A673 (cell line): ENCODE data around the gene AOX1. TPM values are rescaled to one million over a fixed set of nuclear protein-coding genes. Genes with fewer than 3 reads are reported as not detected.
"Not testable (repeated sequence)": the region's sequence is repeated elsewhere in the genome, so short reads cannot be mapped to it uniquely, and the experiment has no call there.

ENCODE experiments used
- Bru-seq: library from RNA; stranded (reverse); fragments of 400-500 nt; gene quantifications from one replicate; lab custom pipeline; 2021; lab: Mats Ljungman, UMichigan
- BruChase-seq, 2 experiments: library from RNA; stranded (reverse); fragments of 400-500 nt; gene quantifications; one replicate each; lab custom pipeline; 2021; lab: Mats Ljungman, UMichigan
- BruUV-seq: library from RNA; stranded (reverse); fragments of 400-500 nt; replicated peaks from 2 replicates; lab custom pipeline; 2021; lab: Mats Ljungman, UMichigan
- CTCF ChIA-PET: fragments of 300-600 bp; sonication (Branson Sonifier 250); formaldehyde crosslinking; loops from one replicate; lab custom pipeline; 2022; ENCODE audit warnings: antibody characterized with exemption; lab: Charles Lee
- POLR2A ChIA-PET: fragments of 300-600 bp; sonication (Branson Sonifier 250); formaldehyde crosslinking; loops from one replicate; lab custom pipeline; 2022; ENCODE audit warnings: antibody characterized with exemption; ENCODE audit not compliant: low non-redundant PET; lab: Charles Lee
- DNase-seq: peaks from one replicate; pipeline ENCODE4 v3.0.0-alpha.2; 2015; ENCODE audit warnings: low spot score
- H3K27ac ChIP-seq: fragments of 200-600 bp; sonication (generic); 2 replicates; pipeline ENCODE4 v1.5.1; 2016; ENCODE audit warnings: mixed run types, low read depth, mild to moderate bottlenecking, mixed read lengths, antibody characterized with exemption, low read length; ENCODE audit not compliant: poor library complexity, severe bottlenecking
- H3K27me3 ChIP-seq: fragments of 200-600 bp; sonication (generic); replicated peaks from 2 replicates; pipeline ENCODE4 v1.6.1; 2017; ENCODE audit warnings: mixed run types, low read depth, mild to moderate bottlenecking, mixed read lengths, antibody characterized with exemption, low read length; ENCODE audit not compliant: insufficient read depth, poor library complexity
- H3K36me3 ChIP-seq: fragments of 200-600 bp; sonication (generic); 2 replicates; pipeline ENCODE4 v1.6.1; 2016; ENCODE audit warnings: mixed run types, mild to moderate bottlenecking, mixed read lengths, antibody characterized with exemption, low read length; ENCODE audit not compliant: insufficient read depth, poor library complexity, severe bottlenecking
- H3K4me1 ChIP-seq: fragments of 200-600 bp; sonication (generic); 2 replicates; pipeline ENCODE4 v1.6.1; 2017; ENCODE audit warnings: mixed run types, mild to moderate bottlenecking, mixed read lengths, antibody characterized with exemption, low read length; ENCODE audit not compliant: insufficient read depth, poor library complexity, severe bottlenecking
- H3K4me3 ChIP-seq: fragments of 200-600 bp; sonication (generic); 2 replicates; pipeline ENCODE4 v1.5.1; 2016; ENCODE audit warnings: low read depth, mixed run types, mild to moderate bottlenecking, mixed read lengths, low read length; ENCODE audit not compliant: poor library complexity, severe bottlenecking
- H3K9me3 ChIP-seq: fragments of 200-600 bp; sonication (generic); 2 replicates; pipeline ENCODE4 v1.6.1; 2016; ENCODE audit warnings: mixed run types, low read depth, mild to moderate bottlenecking, mixed read lengths, antibody characterized with exemption, low read length; ENCODE audit not compliant: poor library complexity, severe bottlenecking
- EZH2 ChIP-seq: fragments of 200-600 bp; sonication (generic); IDR thresholded peaks from 2 replicates; pipeline ENCODE4 v1.6.1; 2017; ENCODE audit warnings: borderline replicate concordance, low read depth, mild to moderate bottlenecking, mixed read lengths, antibody characterized with exemption, low read length; ENCODE audit not compliant: poor library complexity, severe bottlenecking
- intact Hi-C: fragments of 100-400 bp; cut with micrococcal nuclease; formaldehyde crosslinking; loops from one replicate; pipeline ENCODE4 v1.10.0; 2022; ENCODE audit not compliant: unreplicated experiment
- long read RNA-seq: library from polyadenylated mRNA; stranded (forward); transcript quantifications from one replicate; pipeline ENCODE4 v2.0.0, GENCODE V29; 2022
- total RNA-seq: library from RNA; stranded (reverse); gene quantifications from 2 replicates; pipeline ENCODE4 v1.2.3, GENCODE V29; 2021
- TF ChIP-seq, protein P1 (sequence below): fragments of 300-800, 200-600 bp; sonication (generic); conservative IDR thresholded peaks from 2 replicates; pipeline ENCODE4 v1.5.1; 2017; ENCODE audit warnings: low read depth, mild to moderate bottlenecking, antibody characterized with exemption, low read length, moderate library complexity, mixed read lengths

AOX1 gene
- total RNA-seq (2.4 and 3.1 TPM in 2 replicates), Bru-seq, nascent RNA (percentile 36 among the genes with signal in this experiment), BruChase-seq, experiment 1, labeled RNA remaining after a 2-hour chase (percentile 31 among the genes with signal in this experiment), BruChase-seq, experiment 2, labeled RNA remaining after a 6-hour chase (percentile 34 among the genes with signal in this experiment)
- long read RNA-seq, full-length matches to known transcripts: 2 of 5 reads
- long read RNA-seq, partial matches to known transcripts: 2 of 5 reads
- long read RNA-seq, other reads (novel, unspliced or antisense): 1 of 5 reads

DNA sequence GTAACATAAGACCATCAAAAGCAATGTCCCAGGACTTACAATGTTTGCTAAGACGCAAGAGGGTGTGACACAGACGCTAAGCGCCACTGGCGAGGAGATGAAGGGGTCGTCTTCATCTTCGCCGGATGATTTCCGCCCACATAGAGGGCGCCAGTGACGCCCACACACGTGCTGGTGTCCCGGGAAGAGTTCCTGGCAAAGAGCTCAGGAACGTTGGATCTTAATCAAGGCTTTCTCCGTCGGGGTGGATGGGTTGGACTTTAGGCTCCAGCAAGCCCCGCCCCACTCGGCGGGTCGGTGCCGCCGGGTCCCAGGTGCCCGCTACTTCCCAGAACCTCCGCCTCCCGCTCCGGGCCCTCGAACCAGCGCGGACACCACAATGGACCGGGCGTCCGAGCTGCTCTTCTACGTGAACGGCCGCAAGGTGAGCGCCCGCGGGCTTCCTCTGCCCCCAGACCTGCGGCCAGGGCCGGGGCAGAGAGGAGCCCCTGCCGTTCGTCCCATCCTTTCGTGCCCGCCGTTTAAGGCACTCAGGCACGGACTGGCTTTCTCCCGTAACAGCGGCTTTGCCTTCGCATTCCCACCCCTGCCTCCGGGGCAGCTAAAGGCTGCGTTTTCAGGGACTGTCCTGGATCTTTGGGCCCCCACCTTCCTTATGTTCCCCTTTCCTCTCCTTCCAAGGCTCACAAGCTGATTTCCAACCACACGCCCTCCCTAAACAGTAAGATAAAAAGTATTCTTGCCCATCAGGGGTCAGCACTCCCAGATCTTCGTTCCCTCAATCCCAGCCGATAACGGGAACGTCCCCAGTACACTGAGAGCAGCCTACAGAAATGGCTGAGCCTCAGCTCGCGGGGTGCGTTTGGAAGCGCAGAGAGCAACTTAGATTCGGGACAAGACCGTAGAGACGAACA is at the start of gene AOX1:
AOX1 (plus strand) TSS at position 285 of the 914 bp plus-strand sequence; CDS start at position 380, 95 bp downstream.
- no peak for TF ChIP-seq EZH2
- TF ChIP-seq, protein P1, sequence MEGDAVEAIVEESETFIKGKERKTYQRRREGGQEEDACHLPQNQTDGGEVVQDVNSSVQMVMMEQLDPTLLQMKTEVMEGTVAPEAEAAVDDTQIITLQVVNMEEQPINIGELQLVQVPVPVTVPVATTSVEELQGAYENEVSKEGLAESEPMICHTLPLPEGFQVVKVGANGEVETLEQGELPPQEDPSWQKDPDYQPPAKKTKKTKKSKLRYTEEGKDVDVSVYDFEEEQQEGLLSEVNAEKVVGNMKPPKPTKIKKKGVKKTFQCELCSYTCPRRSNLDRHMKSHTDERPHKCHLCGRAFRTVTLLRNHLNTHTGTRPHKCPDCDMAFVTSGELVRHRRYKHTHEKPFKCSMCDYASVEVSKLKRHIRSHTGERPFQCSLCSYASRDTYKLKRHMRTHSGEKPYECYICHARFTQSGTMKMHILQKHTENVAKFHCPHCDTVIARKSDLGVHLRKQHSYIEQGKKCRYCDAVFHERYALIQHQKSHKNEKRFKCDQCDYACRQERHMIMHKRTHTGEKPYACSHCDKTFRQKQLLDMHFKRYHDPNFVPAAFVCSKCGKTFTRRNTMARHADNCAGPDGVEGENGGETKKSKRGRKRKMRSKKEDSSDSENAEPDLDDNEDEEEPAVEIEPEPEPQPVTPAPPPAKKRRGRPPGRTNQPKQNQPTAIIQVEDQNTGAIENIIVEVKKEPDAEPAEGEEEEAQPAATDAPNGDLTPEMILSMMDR: peak; percentile 35; the same call in 1 of the 2 replicates
- DNase-seq: peak; percentile 68
- H3K4me3 ChIP-seq: peak within 1 kb of the TSS; percentile 43
- H3K9me3 ChIP-seq: no peaks in the 10 kb centered on the region
- no peaks in the 10 kb centered on the region for H3K36me3 ChIP-seq
- no TSS peak for BruUV-seq
- intact Hi-C loops: no loop called here
- ChIA-PET POLR2A (no interaction called here), CTCF (interaction anchor here (1.2 kb wide), 1 partner anchor 150 kb away, joined by 4 read pairs; no protein-coding TSS in a partner anchor)
- H3K27ac ChIP-seq: no peak within 1 kb of the TSS
- H3K27me3 ChIP-seq: no peaks in the 10 kb centered on the region
- H3K4me1 ChIP-seq: no peaks in the 10 kb centered on the region

DNA sequence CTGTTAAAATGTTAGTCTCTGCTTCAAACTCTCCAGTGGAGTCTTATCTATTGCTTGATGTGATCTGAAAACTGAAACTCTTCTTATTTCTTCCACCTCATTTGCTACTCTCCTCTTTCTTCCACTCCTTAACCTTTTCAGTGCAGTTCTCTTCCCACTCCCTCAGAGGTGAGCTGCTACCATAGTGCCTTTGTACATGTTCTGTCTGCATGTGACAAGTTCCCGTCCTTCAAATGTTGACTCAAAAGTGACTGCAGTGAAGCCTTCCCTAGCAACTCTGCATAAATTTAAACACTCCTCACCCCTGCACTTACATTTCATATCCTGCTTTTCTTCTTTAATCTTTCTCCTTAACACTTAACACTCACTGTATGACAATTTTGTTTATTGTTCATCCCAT is 47.7 kb upstream of the AOX1 start:
- H3K4me1 ChIP-seq: no peaks in the 10 kb centered on the region
- no peak overlapping the region for H3K27ac ChIP-seq
- no peak overlapping the region for H3K4me3 ChIP-seq
- intact Hi-C loops: no loop called here
- ChIA-PET POLR2A (no interaction called here), CTCF (no interaction called here)
- no peaks in the 10 kb centered on the region for H3K27me3 ChIP-seq
- peaks cover 68% of the 10 kb centered on the region for H3K36me3 ChIP-seq
- BruUV-seq: no TSS peak
- H3K9me3 ChIP-seq: no peaks in the 10 kb centered on the region
- no peak for TF ChIP-seq EZH2
- TF ChIP-seq, protein P1: no peak
- no peak for DNase-seq

DNA sequence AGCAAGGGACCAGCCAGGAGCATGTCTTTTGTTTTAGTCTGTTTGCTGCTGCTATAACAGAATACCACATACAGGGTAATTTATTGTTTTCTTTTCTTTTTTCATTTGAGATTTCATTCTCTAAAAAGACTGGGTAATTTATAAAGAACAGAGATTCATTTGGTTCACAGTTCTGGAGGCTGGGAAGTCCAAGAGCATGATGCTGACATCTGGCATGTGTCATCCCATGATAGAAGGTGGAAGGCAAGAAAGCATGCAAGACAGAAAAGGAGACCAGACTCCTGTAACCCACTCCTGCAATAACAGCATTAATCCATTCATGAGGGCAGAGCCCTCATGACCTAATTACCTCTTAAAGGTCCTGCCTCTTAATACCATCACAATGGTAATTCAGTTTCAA is 45.0 kb upstream of the AOX1 start:
- POLR2A ChIA-PET: no interaction called here
- H3K4me3 ChIP-seq: no peak overlapping the region
- no peaks in the 10 kb centered on the region for H3K27me3 ChIP-seq
- H3K9me3 ChIP-seq: no peaks in the 10 kb centered on the region
- intact Hi-C loops: no loop called here
- H3K36me3 ChIP-seq: peaks cover 61% of the 10 kb centered on the region
- H3K4me1 ChIP-seq: no peaks in the 10 kb centered on the region
- CTCF ChIA-PET: no interaction called here
- H3K27ac ChIP-seq: no peak overlapping the region
- no TSS peak for BruUV-seq
- TF ChIP-seq, protein P1: no peak
- no peak for DNase-seq

DNA sequence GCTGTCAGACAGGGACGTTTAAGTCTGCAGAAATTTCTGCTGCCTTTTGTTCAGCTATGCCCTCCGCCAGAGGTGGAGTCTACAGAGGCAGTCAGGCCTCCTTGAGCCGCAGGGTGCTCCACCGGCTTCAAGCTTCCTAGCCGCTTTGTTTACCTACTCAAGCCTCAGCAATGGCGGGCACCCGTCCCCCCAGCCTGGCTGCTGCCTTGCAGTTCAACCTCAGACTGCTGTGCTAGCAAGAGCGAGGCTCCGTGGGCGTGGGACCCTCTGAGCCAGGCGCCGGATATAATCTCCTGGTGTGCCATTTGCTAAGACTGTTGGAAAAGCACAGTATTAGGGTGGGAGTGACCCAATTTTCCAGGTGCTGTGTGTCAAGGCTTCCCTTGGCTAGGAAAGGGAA is 19.2 kb upstream of the AOX1 start:
- intact Hi-C loops, CTCF ChIA-PET, H3K4me3 ChIP-seq, H3K9me3 ChIP-seq, H3K27ac ChIP-seq, H3K27me3 ChIP-seq, H3K36me3 ChIP-seq, POLR2A ChIA-PET, BruUV-seq, H3K4me1 ChIP-seq, DNase-seq: not testable (repeated sequence)
